Transverse colon (tissue), 4 donors: ENCODE measurements around the gene HIVEP2. TPM values are rescaled to one million over a fixed set of nuclear protein-coding genes. Genes with fewer than 3 reads are reported as not detected.

Experiments used
- DNase-seq: peaks from one replicate; pipeline ENCODE4 v3.0.0-alpha.2; 2019
- H3K27ac ChIP-seq, 4 donors: fragments of 200-600 bp; sonication (generic); 2 replicates each; pipeline ENCODE4 v1.5.1; 2016 to 2018; ENCODE audit warnings: inconsistent platforms in 4 of 4
- H3K27me3 ChIP-seq: fragments of 200-600 bp; sonication (generic); 2 replicates; pipeline ENCODE4 v1.5.1; 2017; ENCODE audit warnings: inconsistent platforms
- H3K36me3 ChIP-seq, 4 donors: fragments of 200-600 bp; sonication (generic); 2 replicates each; pipeline ENCODE4 v1.5.1; 2017 to 2019; ENCODE audit warnings: inconsistent platforms in 4 of 4
- H3K4me1 ChIP-seq, 4 donors: fragments of 200-600 bp; sonication (generic); 2 replicates each; pipeline ENCODE4 v1.5.1; 2017 to 2020; ENCODE audit warnings: inconsistent platforms in 4 of 4
- H3K4me3 ChIP-seq, 4 donors: fragments of 200-600 bp; sonication (generic); 1 replicate in 1 of 4; 2 replicates in 3 of 4; pipeline versions ENCODE4 v1.5.1 to v1.6.1; 2017 to 2019; ENCODE audit warnings: inconsistent platforms in 4 of 4
- H3K9me3 ChIP-seq, 2 donors: fragments of 200-600 bp; sonication (generic); 2 replicates each; pipeline ENCODE4 v1.5.1; 2017 to 2019; ENCODE audit warnings: inconsistent platforms in 2 of 2
- EP300 ChIP-seq: sonication (generic); formaldehyde crosslinking; IDR thresholded peaks from one replicate; pipeline ENCODE4 v1.6.1; 2017; ENCODE audit warnings: antibody characterized with exemption, low read depth
- POLR2A ChIP-seq: fragments of 450-650 bp; IDR thresholded peaks from one replicate; pipeline ENCODE4 v1.6.1; 2016; ENCODE audit warnings: antibody characterized with exemption, mild to moderate bottlenecking, moderate library complexity
- POLR2AphosphoS5 ChIP-seq, 3 donors: sonication (generic); formaldehyde crosslinking; IDR thresholded peaks; one replicate each; pipeline ENCODE4 v1.6.1; 2016; ENCODE audit warnings: antibody characterized with exemption in 3 of 3
- WGBS, 2 donors: methylation state at CpG; one replicate each; pipeline ENCODE4 v1.1.5; 2018; ENCODE audit warnings: low coverage in 1 of 2; 5-methylcytosine and 5-hydroxymethylcytosine counted together
- in situ Hi-C, 4 donors: fragments of 200-750 bp; cut with MboI; loops; one replicate each; pipeline versions ENCODE4 v1.15.0 to v1.15.1; 2017; ENCODE audit warnings: low sequenced_read_pairs in 3 of 4, low pct_ligation_motif_present in 1 of 4, low pct_unique_long_range_greater_than_20kb in 1 of 4
- intact Hi-C: fragments of 100-400 bp; cut with DNase I; formaldehyde crosslinking; loops from one replicate; pipeline ENCODE4 v1.15.1; 2023; ENCODE audit warnings: low total_unique reads
- total RNA-seq, 4 donors: library from RNA; depleted of rRNA; stranded (reverse); fragments of >200 nt; gene quantifications; one replicate each; pipeline ENCODE4 v1.1.0, GENCODE V29; 2016
- TF ChIP-seq, protein P1 (sequence below), 5 experiments: fragments of 200-600 bp in 3 of 5; fragments of 450-650 bp in 2 of 5; sonication (generic) in 3 of 5; IDR thresholded peaks; 1 replicate in 2 of 5; 2 replicates in 3 of 5; pipeline ENCODE4 v1.5.1; 2016 to 2017; ENCODE audit warnings: antibody characterized with exemption in 5 of 5, inconsistent platforms in 3 of 5, mild to moderate bottlenecking in 2 of 5, moderate library complexity in 1 of 5

Gene HIVEP2
- total RNA-seq, 4 donors from 2014 or later = 10.0 to 22.5 (median 13.7) TPM

DNA sequence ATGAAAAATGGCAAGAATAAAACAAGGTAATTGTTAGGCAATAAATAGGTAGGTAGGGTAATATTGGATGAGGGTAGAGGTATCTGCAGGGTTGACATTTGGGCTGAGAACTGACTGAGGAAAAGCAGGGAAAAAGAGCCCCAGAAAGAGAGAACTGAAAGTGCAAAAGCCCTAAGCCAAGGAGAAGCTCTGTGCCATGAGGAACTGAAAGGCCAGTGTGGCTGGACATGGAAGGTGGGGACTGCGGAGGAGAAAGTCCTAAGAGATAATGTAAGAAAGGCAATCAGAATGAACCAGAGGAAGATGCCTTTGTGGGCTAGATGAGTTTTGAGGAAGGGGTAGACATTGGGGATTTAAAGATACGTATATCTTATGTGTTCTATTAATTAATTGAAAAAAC lies 9.9 kb upstream of the HIVEP2 start:
- no peak overlapping the region for H3K27ac ChIP-seq
- WGBS, 2 donors = 85 to 92% methylated on average over 2 of the region's 2 CpGs
- DNase-seq = peak; percentile 11
- in situ Hi-C loops (no loop called here), intact Hi-C loops (no loop called here)
- no peak for TF ChIP-seq POLR2AphosphoS5 (IDR thresholded peaks at IDR 0.05)
- TF ChIP-seq, protein P1, sequence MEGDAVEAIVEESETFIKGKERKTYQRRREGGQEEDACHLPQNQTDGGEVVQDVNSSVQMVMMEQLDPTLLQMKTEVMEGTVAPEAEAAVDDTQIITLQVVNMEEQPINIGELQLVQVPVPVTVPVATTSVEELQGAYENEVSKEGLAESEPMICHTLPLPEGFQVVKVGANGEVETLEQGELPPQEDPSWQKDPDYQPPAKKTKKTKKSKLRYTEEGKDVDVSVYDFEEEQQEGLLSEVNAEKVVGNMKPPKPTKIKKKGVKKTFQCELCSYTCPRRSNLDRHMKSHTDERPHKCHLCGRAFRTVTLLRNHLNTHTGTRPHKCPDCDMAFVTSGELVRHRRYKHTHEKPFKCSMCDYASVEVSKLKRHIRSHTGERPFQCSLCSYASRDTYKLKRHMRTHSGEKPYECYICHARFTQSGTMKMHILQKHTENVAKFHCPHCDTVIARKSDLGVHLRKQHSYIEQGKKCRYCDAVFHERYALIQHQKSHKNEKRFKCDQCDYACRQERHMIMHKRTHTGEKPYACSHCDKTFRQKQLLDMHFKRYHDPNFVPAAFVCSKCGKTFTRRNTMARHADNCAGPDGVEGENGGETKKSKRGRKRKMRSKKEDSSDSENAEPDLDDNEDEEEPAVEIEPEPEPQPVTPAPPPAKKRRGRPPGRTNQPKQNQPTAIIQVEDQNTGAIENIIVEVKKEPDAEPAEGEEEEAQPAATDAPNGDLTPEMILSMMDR (IDR thresholded peaks at IDR 0.05) = no peak
- no peak for TF ChIP-seq POLR2A
- no peak for TF ChIP-seq EP300
- no peaks in the 10 kb centered on the region for H3K9me3 ChIP-seq
- H3K27me3 ChIP-seq = no peaks in the 10 kb centered on the region
- no peaks in the 10 kb centered on the region for H3K36me3 ChIP-seq
- H3K4me3 ChIP-seq = no peak overlapping the region
- no peaks in the 10 kb centered on the region for H3K4me1 ChIP-seq

- Histone ChIP-seq H3K4me1 (no peaks in the 10 kb centered on the region), H3K27ac (no peak overlapping the region), H3K36me3 (no peaks in the 10 kb centered on the region), H3K27me3 (no peaks in the 10 kb centered on the region), H3K9me3 (no peaks in the 10 kb centered on the region), H3K4me3 (no peak overlapping the region)
- 70 to 78% methylated on average over 5 of the region's 5 CpGs for WGBS, 2 donors
- in situ Hi-C loops = no loop called here
- DNase-seq = no peak
- intact Hi-C loops = no loop called here
- TF ChIP-seq POLR2AphosphoS5 (IDR thresholded peaks at IDR 0.05) (no peak), POLR2A (no peak), EP300 (no peak)
- TF ChIP-seq, protein P1 (IDR thresholded peaks at IDR 0.05) = no peak
Observed at GRCh38 chr6:142953373-142954273, 8.6 kb upstream of the HIVEP2 start.

DNA sequence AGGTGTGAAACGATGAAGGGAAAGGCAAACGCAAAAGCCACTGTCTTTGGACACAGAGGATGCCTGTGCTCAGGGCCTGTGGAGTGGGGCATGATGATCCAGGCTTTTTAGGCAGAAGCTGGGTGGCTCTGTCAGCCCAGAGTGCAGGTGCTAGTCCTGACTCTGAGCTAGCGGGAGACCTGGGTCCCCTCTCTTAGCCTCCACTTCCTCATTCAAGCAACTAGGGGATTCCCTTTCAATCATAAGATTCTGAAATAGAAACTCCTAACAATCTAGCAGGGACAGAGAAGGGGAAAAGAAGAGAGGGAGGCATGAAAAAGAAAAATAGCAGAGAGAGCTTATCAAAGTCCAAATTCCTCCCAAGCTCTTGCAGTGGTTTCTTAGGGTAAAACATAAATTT lies 7.6 kb upstream of the HIVEP2 start:
- Histone ChIP-seq H3K4me3 (no peak overlapping the region), H3K4me1 (peaks cover 0 to 6% (median 0%) of the 10 kb centered on the region in 4 donors), H3K27ac (no peak overlapping the region), H3K27me3 (no peaks in the 10 kb centered on the region), H3K9me3 (no peaks in the 10 kb centered on the region), H3K36me3 (no peaks in the 10 kb centered on the region)
- intact Hi-C loops = no loop called here
- peak; percentile 29 for DNase-seq
- TF ChIP-seq POLR2A (no peak), EP300 (no peak)
- in situ Hi-C loops = no loop called here
- 78 to 83% methylated on average over 1 to 3 of the region's 3 CpGs for WGBS, 2 donors

DNA sequence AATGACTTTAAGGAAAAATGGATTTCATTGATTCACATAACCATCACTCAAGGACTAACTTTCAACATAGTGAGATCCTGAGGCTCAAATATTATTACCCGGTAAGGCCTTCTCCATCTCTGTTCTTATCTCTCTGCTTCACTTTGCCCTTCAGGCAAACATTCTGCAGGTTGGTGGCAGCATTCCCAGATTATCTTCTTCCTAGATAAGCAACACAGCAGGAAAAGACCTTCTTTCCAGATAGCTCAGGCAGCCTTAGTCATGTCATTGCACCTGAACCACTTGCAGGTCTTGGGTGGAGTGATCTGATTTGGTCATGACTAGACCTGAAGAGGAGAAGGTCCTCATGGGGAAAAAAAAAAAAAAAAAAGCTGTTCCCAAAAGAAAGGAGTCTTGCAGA lies 5.3 kb upstream of the HIVEP2 start:
- H3K27ac ChIP-seq = no peak overlapping the region
- H3K36me3 ChIP-seq = no peaks in the 10 kb centered on the region
- H3K4me3 ChIP-seq = no peak overlapping the region
- no peaks in the 10 kb centered on the region for H3K9me3 ChIP-seq
- DNase-seq = no peak
- peaks cover 0 to 6% (median 0%) of the 10 kb centered on the region in 4 donors for H3K4me1 ChIP-seq
- in situ Hi-C loops = no loop called here
- TF ChIP-seq EP300 (no peak), POLR2AphosphoS5 (IDR thresholded peaks at IDR 0.05) (no peak), POLR2A (no peak)
- TF ChIP-seq, protein P1 (IDR thresholded peaks at IDR 0.05) = no peak
- intact Hi-C loops = no loop called here
- WGBS, 2 donors = 33 to 67% methylated on average over 1 of the region's 1 CpG
- H3K27me3 ChIP-seq = no peaks in the 10 kb centered on the region
